Uterus (tissue), 4 donors: ENCODE data around the gene ABLIM2. TPM values are rescaled to one million over a fixed set of nuclear protein-coding genes. Genes with fewer than 3 reads are reported as not detected.

Experiments used
- DNase-seq, 2 donors: peaks; one replicate each; pipeline ENCODE4 v3.0.0-alpha.2; 2019 to 2020
- H3K27ac ChIP-seq, 2 donors: fragments of 200-600 bp; sonication (generic); 1 replicate in 1 of 2; 2 replicates in 1 of 2; pipeline ENCODE4 v1.5.1; 2016 to 2018
- H3K27me3 ChIP-seq, 2 donors: fragments of 200-600 bp; sonication (generic); one replicate each; pipeline ENCODE4 v1.5.1; 2018 to 2019; ENCODE audit warnings: control low read depth in 1 of 2
- H3K36me3 ChIP-seq, 2 donors: fragments of 200-600 bp; sonication (generic); one replicate each; pipeline ENCODE4 v1.5.1; 2019; ENCODE audit warnings: control low read depth in 1 of 2
- H3K4me1 ChIP-seq, 2 donors: fragments of 200-600 bp; sonication (generic); one replicate each; pipeline ENCODE4 v1.5.1; 2018 to 2019; ENCODE audit warnings: control low read depth in 1 of 2
- H3K4me3 ChIP-seq, 2 donors: fragments of 200-600 bp; sonication (generic); 1 replicate in 1 of 2; 2 replicates in 1 of 2; pipeline ENCODE4 v1.5.1; 2018 to 2019; ENCODE audit warnings: mild to moderate bottlenecking in 1 of 2
- H3K9me3 ChIP-seq, 2 donors: fragments of 200-600 bp; sonication (generic); one replicate each; pipeline ENCODE4 v1.5.1; 2019; ENCODE audit warnings: control low read depth in 1 of 2
- POLR2A ChIP-seq, 2 donors: fragments of 450-650 bp; IDR thresholded peaks; one replicate each; pipeline ENCODE4 v1.6.1; 2016; ENCODE audit warnings: antibody characterized with exemption in 2 of 2, mild to moderate bottlenecking in 1 of 2, moderate library complexity in 1 of 2
- intact Hi-C: fragments of 100-400 bp; cut with DNase I; formaldehyde crosslinking; loops from one replicate; pipeline ENCODE4 v1.15.1; 2023; ENCODE audit warnings: low total_unique reads
- total RNA-seq, 4 donors: library from RNA; depleted of rRNA in 3 of 4; stranded (reverse); fragments of >200 nt in 3 of 4; gene quantifications; one replicate each; pipeline versions ENCODE4 v1.1.0 to v1.2.4, GENCODE V29; 2014 to 2023
- TF ChIP-seq, protein P1 (sequence below), 4 experiments: fragments of 200-600 bp in 2 of 4; fragments of 450-650 bp in 2 of 4; sonication (generic) in 2 of 4; IDR thresholded peaks; one replicate each; pipeline ENCODE4 v1.5.1; 2016 to 2019; ENCODE audit warnings: antibody characterized with exemption in 4 of 4, mild to moderate bottlenecking in 2 of 4, moderate library complexity in 1 of 4
- donor health status: DM: yes; HTN: yes; CAD: no.

ABLIM2 gene
- total RNA-seq, 4 donors from 2014 or later: 0.77 to 6.0 (median 1.5) TPM

DNA sequence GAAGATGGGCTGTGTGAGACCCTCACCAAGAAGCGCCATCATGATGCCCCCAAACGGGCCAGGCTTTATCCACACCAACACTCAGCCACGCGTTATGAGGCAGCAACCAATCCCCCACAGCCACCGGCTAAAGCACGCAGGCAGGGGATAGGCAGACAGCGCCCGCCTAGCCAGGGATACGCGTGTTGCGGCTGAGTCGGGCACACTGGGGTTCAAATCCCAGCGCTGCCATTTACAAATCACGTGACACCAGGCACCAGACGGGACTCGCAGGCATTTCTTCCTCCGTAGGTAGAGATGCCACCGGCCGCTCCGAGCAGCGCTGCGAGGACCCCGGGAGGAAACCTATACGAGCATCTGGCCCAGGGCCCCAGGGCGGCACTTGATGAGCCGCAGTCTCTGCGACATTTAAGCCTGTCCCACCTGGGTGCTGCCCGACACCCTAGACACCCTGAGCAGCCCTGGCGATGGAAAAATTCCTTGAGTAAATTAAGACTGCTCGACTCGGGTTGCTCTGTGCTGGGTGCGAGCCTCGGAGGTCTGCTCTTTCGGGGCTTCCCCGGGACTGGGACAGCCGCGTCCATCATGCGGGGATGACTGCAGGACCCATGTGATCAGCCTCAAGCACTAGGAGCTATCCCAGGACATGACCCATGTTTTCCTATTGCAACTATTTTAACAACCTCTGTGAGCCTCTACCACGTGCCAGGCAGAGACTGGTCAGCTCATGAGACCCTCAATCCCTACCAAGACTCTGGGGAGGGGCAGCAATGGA is 6.3 kb downstream of the ABLIM2 start:
- DNase-seq: no peak
- H3K27me3 ChIP-seq: no peaks in the 10 kb centered on the region
- no peaks in the 10 kb centered on the region for H3K9me3 ChIP-seq
- H3K36me3 ChIP-seq: no peaks in the 10 kb centered on the region
- H3K4me1 ChIP-seq: no peaks in the 10 kb centered on the region
- H3K27ac ChIP-seq: no peak overlapping the region
- no peak overlapping the region for H3K4me3 ChIP-seq
- intact Hi-C loops: no loop called here
- TF ChIP-seq POLR2A (IDR thresholded peaks at IDR 0.05): no peak
- TF ChIP-seq, protein P1, sequence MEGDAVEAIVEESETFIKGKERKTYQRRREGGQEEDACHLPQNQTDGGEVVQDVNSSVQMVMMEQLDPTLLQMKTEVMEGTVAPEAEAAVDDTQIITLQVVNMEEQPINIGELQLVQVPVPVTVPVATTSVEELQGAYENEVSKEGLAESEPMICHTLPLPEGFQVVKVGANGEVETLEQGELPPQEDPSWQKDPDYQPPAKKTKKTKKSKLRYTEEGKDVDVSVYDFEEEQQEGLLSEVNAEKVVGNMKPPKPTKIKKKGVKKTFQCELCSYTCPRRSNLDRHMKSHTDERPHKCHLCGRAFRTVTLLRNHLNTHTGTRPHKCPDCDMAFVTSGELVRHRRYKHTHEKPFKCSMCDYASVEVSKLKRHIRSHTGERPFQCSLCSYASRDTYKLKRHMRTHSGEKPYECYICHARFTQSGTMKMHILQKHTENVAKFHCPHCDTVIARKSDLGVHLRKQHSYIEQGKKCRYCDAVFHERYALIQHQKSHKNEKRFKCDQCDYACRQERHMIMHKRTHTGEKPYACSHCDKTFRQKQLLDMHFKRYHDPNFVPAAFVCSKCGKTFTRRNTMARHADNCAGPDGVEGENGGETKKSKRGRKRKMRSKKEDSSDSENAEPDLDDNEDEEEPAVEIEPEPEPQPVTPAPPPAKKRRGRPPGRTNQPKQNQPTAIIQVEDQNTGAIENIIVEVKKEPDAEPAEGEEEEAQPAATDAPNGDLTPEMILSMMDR (IDR thresholded peaks at IDR 0.05): no peak

GRCh38 chr4:8151165-8151650 is 7.4 kb downstream of the ABLIM2 start:
- intact Hi-C loops: no loop called here

GRCh38 chr4:8150152-8151090 is 8.2 kb downstream of the ABLIM2 start:
- Histone ChIP-seq H3K27ac (no peak overlapping the region), H3K27me3 (no peaks in the 10 kb centered on the region), H3K9me3 (no peaks in the 10 kb centered on the region), H3K4me3 (no peak overlapping the region), H3K36me3 (no peaks in the 10 kb centered on the region), H3K4me1 (no peaks in the 10 kb centered on the region)
- TF ChIP-seq, protein P1 (IDR thresholded peaks at IDR 0.05): no peak
- intact Hi-C loops: no loop called here
- no peak for DNase-seq

More at GRCh38 chr4:8151165-8151650, 7.4 kb downstream of the ABLIM2 start:
- no peaks in the 10 kb centered on the region for H3K4me1 ChIP-seq
- DNase-seq: no peak
- H3K9me3 ChIP-seq: no peaks in the 10 kb centered on the region
- H3K27me3 ChIP-seq: no peaks in the 10 kb centered on the region
- H3K36me3 ChIP-seq: no peaks in the 10 kb centered on the region
- no peak overlapping the region for H3K4me3 ChIP-seq
- TF ChIP-seq, protein P1 (IDR thresholded peaks at IDR 0.05): no peak
- TF ChIP-seq POLR2A (IDR thresholded peaks at IDR 0.05): no peak
- no peak overlapping the region for H3K27ac ChIP-seq

DNA sequence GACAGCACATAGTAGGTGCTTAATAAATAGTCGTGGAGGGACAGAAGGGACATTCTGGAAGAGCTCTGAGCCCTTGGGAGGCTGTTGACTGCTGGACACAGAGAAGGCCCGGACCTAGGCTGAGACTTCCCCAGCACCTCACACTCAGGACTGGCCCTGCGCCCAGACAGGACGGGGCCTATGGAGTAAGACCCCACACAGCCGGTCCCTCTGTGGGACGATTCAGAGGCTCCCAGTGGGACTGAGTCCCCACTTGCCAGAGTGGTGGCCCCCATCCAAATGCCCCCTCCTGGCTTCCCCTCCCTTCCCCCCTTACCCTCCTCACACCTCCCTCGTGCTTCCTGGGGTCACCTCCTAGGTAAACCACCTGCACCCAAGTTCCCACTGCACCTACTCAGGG is 8.9 kb downstream of the ABLIM2 start:
- TF ChIP-seq, protein P1 (IDR thresholded peaks at IDR 0.05): no peak
- TF ChIP-seq POLR2A (IDR thresholded peaks at IDR 0.05): no peak
- Histone ChIP-seq H3K36me3 (no peaks in the 10 kb centered on the region), H3K4me1 (no peaks in the 10 kb centered on the region), H3K27me3 (no peaks in the 10 kb centered on the region), H3K27ac (no peak overlapping the region), H3K9me3 (no peaks in the 10 kb centered on the region), H3K4me3 (no peak overlapping the region)
- no peak for DNase-seq
- intact Hi-C loops: no loop called here
